Testis (tissue), 3 donors: ENCODE data around the gene LEF1. TPM values are rescaled to one million over a fixed set of nuclear protein-coding genes. Genes with fewer than 3 reads are reported as not detected.

Experiments
- DNase-seq: peaks from one replicate; pipeline ENCODE4 v3.0.0-alpha.2; 2019
- H3K27ac ChIP-seq, 2 donors: fragments of 200-600 bp; sonication (generic); one replicate each; pipeline ENCODE4 v1.5.1; 2019
- H3K27me3 ChIP-seq: fragments of 200-600 bp; sonication (generic); one replicate; pipeline ENCODE4 v1.5.1; 2019
- H3K36me3 ChIP-seq: fragments of 200-600 bp; sonication (generic); one replicate; pipeline ENCODE4 v1.5.1; 2017; ENCODE audit warnings: low read depth; ENCODE audit errors: missing control alignments
- H3K4me1 ChIP-seq: fragments of 200-600 bp; sonication (generic); one replicate; pipeline ENCODE4 v1.5.1; 2019
- H3K4me3 ChIP-seq, 2 donors: fragments of 200-600 bp; sonication (generic); one replicate each; pipeline ENCODE4 v1.5.1; 2017 to 2019
- H3K9me3 ChIP-seq: fragments of 200-600 bp; sonication (generic); one replicate; pipeline ENCODE4 v1.5.1; 2017
- CTCF ChIP-seq, 3 experiments: fragments of 450-650 bp in 2 of 3; fragments of 200-600 bp in 1 of 3; sonication (generic) in 1 of 3; IDR thresholded peaks; one replicate each; pipeline ENCODE4 v1.5.1; 2016 to 2019; ENCODE audit warnings: antibody characterized with exemption in 3 of 3, mild to moderate bottlenecking in 2 of 3, moderate library complexity in 1 of 3
- POLR2A ChIP-seq: fragments of 450-650 bp; IDR thresholded peaks from one replicate; pipeline ENCODE4 v1.6.1; 2017; ENCODE audit warnings: antibody characterized with exemption, mild to moderate bottlenecking, moderate library complexity
- WGBS, 2 donors: methylation state at CpG; one replicate each; pipeline ENCODE4 v1.1.5; 2018; 5-methylcytosine and 5-hydroxymethylcytosine counted together
- intact Hi-C: fragments of 100-400 bp; cut with DNase I; formaldehyde crosslinking; loops from one replicate; pipeline ENCODE4 v1.15.1; 2023; ENCODE audit warnings: low total_unique reads
- polyA plus RNA-seq: library from polyadenylated mRNA; stranded (reverse); fragments of 350-450 nt; fragmentation: Illumina TruSeq; extraction: RNeasy Lipid Tissue Mini Kit (QIAGEN cat#74804); gene quantifications from one replicate; pipeline ENCODE4 v1.2.3, GENCODE V29; 2014; ENCODE audit warnings: low read depth, low replicate concordance; ENCODE audit not compliant: insufficient read depth
- total RNA-seq, 2 donors: library from RNA; depleted of rRNA; stranded (reverse); fragments of >200 nt; gene quantifications; one replicate each; pipeline ENCODE4 v1.2.3, GENCODE V29; 2016

The LEF1 gene
- total and polyA plus RNA-seq, 3 donors from 2014 or later = 35.0 to 63.5 (median 37.1) TPM

GRCh38 chr4:108146819-108147218, 21.9 kb downstream of the LEF1 start:
- Histone ChIP-seq H3K9me3 (no peaks in the 10 kb centered on the region), H3K4me3 (no peak overlapping the region), H3K36me3 (no peaks in the 10 kb centered on the region), H3K27ac (no peak overlapping the region), H3K4me1 (no peaks in the 10 kb centered on the region), H3K27me3 (no peaks in the 10 kb centered on the region)
- TF ChIP-seq POLR2A = no peak
- TF ChIP-seq CTCF (IDR thresholded peaks at IDR 0.05) = no peak
- WGBS, 2 donors = 73 to 88% methylated on average over 5 of the region's 5 CpGs
- intact Hi-C loops = no loop called here
- DNase-seq = no peak

- no peak overlapping the region for H3K27ac ChIP-seq
- H3K9me3 ChIP-seq = no peaks in the 10 kb centered on the region
- WGBS, 2 donors = 96 to 99% methylated on average over 3 of the region's 3 CpGs
- DNase-seq = no peak
- TF ChIP-seq CTCF (IDR thresholded peaks at IDR 0.05) (no peak), POLR2A (no peak)
- no peak overlapping the region for H3K4me3 ChIP-seq
- H3K4me1 ChIP-seq = no peaks in the 10 kb centered on the region
- no peaks in the 10 kb centered on the region for H3K36me3 ChIP-seq
- intact Hi-C loops = no loop called here
- no peaks in the 10 kb centered on the region for H3K27me3 ChIP-seq
Measured at GRCh38 chr4:108146336-108146735, 22.4 kb downstream of the LEF1 start.

- no peak for TF ChIP-seq CTCF (IDR thresholded peaks at IDR 0.05)
- TF ChIP-seq POLR2A = no peak
- Histone ChIP-seq H3K4me3 (no peak overlapping the region), H3K9me3 (no peaks in the 10 kb centered on the region), H3K27ac (no peak overlapping the region), H3K4me1 (no peaks in the 10 kb centered on the region), H3K27me3 (no peaks in the 10 kb centered on the region), H3K36me3 (no peaks in the 10 kb centered on the region)
- WGBS, 2 donors = 53 to 77% methylated on average over 3 of the region's 3 CpGs
- intact Hi-C loops = no loop called here
- no peak for DNase-seq
Measured at GRCh38 chr4:108144451-108144850, 24.3 kb downstream of the LEF1 start.

GRCh38 chr4:108143515-108143914, 25.2 kb downstream of the LEF1 start:
- intact Hi-C loops = no loop called here
- WGBS, 2 donors = 84 to 86% methylated on average over 4 of the region's 4 CpGs
- H3K36me3 ChIP-seq = no peaks in the 10 kb centered on the region

More at GRCh38 chr4:108143515-108143914, 25.2 kb downstream of the LEF1 start:
- TF ChIP-seq CTCF (IDR thresholded peaks at IDR 0.05) (no peak), POLR2A (no peak)
- H3K9me3 ChIP-seq = no peaks in the 10 kb centered on the region
- DNase-seq = no peak
- no peak overlapping the region for H3K27ac ChIP-seq
- no peaks in the 10 kb centered on the region for H3K4me1 ChIP-seq
- H3K4me3 ChIP-seq = no peak overlapping the region
- no peaks in the 10 kb centered on the region for H3K27me3 ChIP-seq
